HG02840 (cell line): ENCODE data around the gene EPSTI1.
"Not testable (repeated sequence)": the region's sequence is repeated elsewhere in the genome, so short reads cannot be mapped to it uniquely, and the experiment has no call there.

Experiments
- ATAC-seq: cut with Tn5 transposase; IDR thresholded peaks from one replicate; pipeline ENCODE4 v1.9.1; 2021; ENCODE audit warnings: mild to moderate bottlenecking, moderate library complexity, moderate number of reproducible peaks; ENCODE audit not compliant: unreplicated experiment, low FRiP score

Gene EPSTI1

GRCh38 chr13:42864952-42865767 lies 126.9 kb downstream of the EPSTI1 start:
- ATAC-seq = no peak

GRCh38 chr13:42862370-42862769 lies 129.7 kb downstream of the EPSTI1 start:
- not testable (repeated sequence) for ATAC-seq

GRCh38 chr13:42860485-42860884 lies 131.6 kb downstream of the EPSTI1 start:
- no peak for ATAC-seq

- no peak for ATAC-seq
These were observed 132.3 kb downstream of the EPSTI1 start for GRCh38 chr13:42859760-42860159.

GRCh38 chr13:42855410-42855809 lies 136.6 kb downstream of the EPSTI1 start:
- no peak for ATAC-seq

GRCh38 chr13:42852136-42852535 lies 139.9 kb downstream of the EPSTI1 start:
- no peak for ATAC-seq

- ATAC-seq = no peak
These were observed 142.8 kb downstream of the EPSTI1 start for GRCh38 chr13:42849200-42849599.

- ATAC-seq = no peak
These were observed 144.0 kb downstream of the EPSTI1 start for GRCh38 chr13:42847891-42848663.

GRCh38 chr13:42836930-42837690 lies 154.9 kb downstream of the EPSTI1 start:
- no peak for ATAC-seq
